OCI-LY7 (cell line): ENCODE measurements around the gene GABRG3. TPM values are rescaled to one million over a fixed set of nuclear protein-coding genes. Genes with fewer than 3 reads are reported as not detected.

Experiments
- BruUV-seq: library from RNA; stranded (reverse); fragments of 400-500 nt; replicated peaks from 2 replicates; lab custom pipeline; 2021; lab: Mats Ljungman, UMichigan
- CTCF ChIA-PET: fragments of 300-600 bp; sonication (Branson Sonifier 250); formaldehyde crosslinking; loops from one replicate; lab custom pipeline; 2022; ENCODE audit warnings: antibody characterized with exemption; ENCODE audit not compliant: unreplicated experiment; lab: Charles Lee
- POLR2A ChIA-PET: fragments of 300-600 bp; sonication (Branson Sonifier 250); formaldehyde crosslinking; loops from one replicate; lab custom pipeline; 2022; ENCODE audit warnings: antibody characterized with exemption; lab: Charles Lee
- DNase-seq: peaks from one replicate; pipeline ENCODE4 v3.0.0-alpha.2; 2015; ENCODE audit warnings: low spot score
- H2AFZ ChIP-seq: fragments of 200-600 bp; sonication (generic), shearing (Covaris generic); 2 replicates; pipeline ENCODE4 v1.6.1; 2014; ENCODE audit warnings: mild to moderate bottlenecking, antibody characterized with exemption, low read length, moderate library complexity
- H3K27ac ChIP-seq: fragments of 200-600 bp; sonication (generic); 2 replicates; pipeline ENCODE4 v1.5.1; 2014; ENCODE audit warnings: mixed run types, low read depth, mild to moderate bottlenecking, moderate library complexity, low read length, inconsistent platforms; ENCODE audit not compliant: poor library complexity, severe bottlenecking
- H3K36me3 ChIP-seq: fragments of 200-600 bp; sonication (generic); 2 replicates; pipeline ENCODE4 v1.6.1; 2014; ENCODE audit warnings: mild to moderate bottlenecking, antibody characterized with exemption, low read length, moderate library complexity, mixed read lengths; ENCODE audit not compliant: insufficient read depth
- H3K4me1 ChIP-seq: fragments of 200-600 bp; sonication (generic); 2 replicates; pipeline ENCODE4 v1.5.1; 2014; ENCODE audit warnings: mild to moderate bottlenecking, low read length; ENCODE audit not compliant: insufficient read depth, poor library complexity, severe bottlenecking
- H3K4me2 ChIP-seq: fragments of 200-600 bp; sonication (generic); 2 replicates; pipeline ENCODE4 v1.6.1; 2014; ENCODE audit warnings: mild to moderate bottlenecking, low read length
- H3K4me3 ChIP-seq: fragments of 200-600 bp; sonication (generic); 2 replicates; pipeline ENCODE4 v1.5.1; 2014; ENCODE audit warnings: mild to moderate bottlenecking, low read depth, low read length; ENCODE audit not compliant: poor library complexity, severe bottlenecking
- H3K79me2 ChIP-seq: fragments of 200-600 bp; sonication (generic); 2 replicates; pipeline ENCODE4 v1.6.1; 2016; ENCODE audit warnings: low read depth, mild to moderate bottlenecking, low read length, moderate library complexity, mixed read lengths; ENCODE audit not compliant: insufficient read depth
- H3K9me2 ChIP-seq: fragments of 200-600 bp; sonication (generic); 2 replicates; pipeline ENCODE4 v1.6.1; 2016; ENCODE audit warnings: mild to moderate bottlenecking, low read length, mixed read lengths; ENCODE audit not compliant: insufficient read depth
- H3K9me3 ChIP-seq: fragments of 200-600 bp; sonication (generic); 2 replicates; pipeline ENCODE4 v1.6.1; 2014; ENCODE audit warnings: mild to moderate bottlenecking, mixed run types, low read length, mixed read lengths
- H4K20me1 ChIP-seq: fragments of 200-600 bp; sonication (generic); 2 replicates; pipeline ENCODE4 v1.6.1; 2014; ENCODE audit warnings: mild to moderate bottlenecking, antibody characterized with exemption, low read length, moderate library complexity, mixed read lengths; ENCODE audit not compliant: insufficient read depth
- CTCF ChIP-seq: fragments of 200-600 bp; sonication (generic); conservative IDR thresholded peaks from 2 replicates; pipeline ENCODE4 v1.5.1; 2014; ENCODE audit warnings: mild to moderate bottlenecking, antibody characterized with exemption, low read length, moderate library complexity, mixed read lengths
- EZH2phosphoT487 ChIP-seq: fragments of 200-600 bp; sonication (generic); IDR thresholded peaks from 2 replicates; pipeline ENCODE4 v1.6.1; 2018; ENCODE audit warnings: low read depth, borderline replicate concordance, mild to moderate bottlenecking, mixed run types, antibody characterized with exemption, low read length, moderate library complexity, mixed read lengths
- intact Hi-C: fragments of 100-400 bp; cut with micrococcal nuclease; formaldehyde crosslinking; loops from one replicate; pipeline ENCODE4 v1.10.0; 2022; ENCODE audit not compliant: unreplicated experiment
- total RNA-seq, 2 experiments: library from RNA; depleted of rRNA in 1 of 2; stranded (reverse); fragments of >200 nt in 1 of 2; shearing (Covaris generic) in 1 of 2; gene quantifications; 2 replicates each; pipeline ENCODE4 v1.2.3, GENCODE V29; 2014 to 2022

The GABRG3 gene
- total RNA-seq, 2 experiments from 2014 or later, result not detected

DNA sequence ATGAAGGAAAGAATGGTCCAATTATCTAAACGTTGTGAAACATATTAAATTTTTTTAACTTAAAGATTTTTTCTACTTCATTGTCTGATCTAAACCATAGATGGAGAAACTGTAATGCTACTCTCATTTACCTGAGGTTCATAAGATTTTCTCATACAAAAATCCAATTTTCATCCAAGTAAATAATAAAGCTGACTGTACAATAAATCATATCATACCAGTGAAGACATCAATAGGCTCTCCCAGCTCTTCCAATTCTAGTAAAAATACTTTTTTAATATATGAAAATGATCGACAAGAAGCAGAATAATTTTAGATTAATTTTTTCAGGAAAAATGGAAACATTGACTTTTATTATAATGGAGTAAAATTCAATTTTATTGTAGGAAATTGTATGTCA is 260.8 kb downstream of the GABRG3 start:
- no peak overlapping the region for H3K4me2 ChIP-seq
- H3K36me3 ChIP-seq, result no peaks in the 10 kb centered on the region
- H2AFZ ChIP-seq, result no peak overlapping the region
- H3K79me2 ChIP-seq, result no peaks in the 10 kb centered on the region
- no peak for DNase-seq
- H3K27ac ChIP-seq, result no peak overlapping the region
- no peak overlapping the region for H3K4me3 ChIP-seq
- no peaks in the 10 kb centered on the region for H3K9me2 ChIP-seq
- no TSS peak for BruUV-seq
- H3K4me1 ChIP-seq, result no peaks in the 10 kb centered on the region
- TF ChIP-seq CTCF (no peak), EZH2phosphoT487 (no peak)
- CTCF ChIA-PET, result no interaction called here
- POLR2A ChIA-PET, result interaction anchor here (0.9 kb wide), 1 partner anchor 349 kb away, joined by 3 read pairs; no protein-coding TSS in a partner anchor
- intact Hi-C loops, result no loop called here
- H4K20me1 ChIP-seq, result no peaks in the 10 kb centered on the region
- no peaks in the 10 kb centered on the region for H3K9me3 ChIP-seq

DNA sequence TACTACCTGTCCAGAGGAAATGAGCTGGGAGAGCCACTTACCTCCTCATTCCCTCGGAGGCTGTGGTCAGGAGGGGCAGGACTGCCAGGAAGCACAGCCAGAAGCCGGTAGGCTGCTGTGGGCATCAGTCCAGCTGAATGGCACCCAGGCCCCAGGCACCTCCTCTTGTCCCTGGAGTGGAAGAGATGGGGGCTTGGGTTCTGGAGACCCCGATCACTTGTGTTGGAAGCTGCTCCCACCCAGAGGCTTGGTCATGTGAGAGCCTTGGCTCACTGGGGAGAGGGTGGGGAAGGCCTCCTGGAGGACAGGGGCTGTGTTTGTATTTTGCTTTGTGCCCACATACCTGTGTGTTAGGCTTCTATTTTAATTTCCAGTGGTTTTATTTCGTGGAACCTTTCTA is 261.9 kb downstream of the GABRG3 start:
- no peak overlapping the region for H3K27ac ChIP-seq
- TF ChIP-seq CTCF, result no peak
- TF ChIP-seq EZH2phosphoT487, result no peak
- H3K4me3 ChIP-seq, result no peak overlapping the region
- H4K20me1 ChIP-seq, result no peaks in the 10 kb centered on the region
- POLR2A ChIA-PET, result no interaction called here
- H3K9me3 ChIP-seq, result no peaks in the 10 kb centered on the region
- BruUV-seq, result no TSS peak
- no peaks in the 10 kb centered on the region for H3K4me1 ChIP-seq
- no peaks in the 10 kb centered on the region for H3K79me2 ChIP-seq
- no peak overlapping the region for H2AFZ ChIP-seq
- intact Hi-C loops, result no loop called here
- no peak overlapping the region for H3K4me2 ChIP-seq
- CTCF ChIA-PET, result no interaction called here
- no peaks in the 10 kb centered on the region for H3K9me2 ChIP-seq
- DNase-seq, result no peak
- H3K36me3 ChIP-seq, result no peaks in the 10 kb centered on the region

GRCh38 chr15:27234593-27234992 is 263.6 kb downstream of the GABRG3 start:
- TF ChIP-seq CTCF, result no peak
- TF ChIP-seq EZH2phosphoT487, result no peak
- intact Hi-C loops, result no loop called here
- CTCF ChIA-PET, result interaction anchor here (0.9 kb wide), 1 partner anchor 10 kb away, joined by 3 read pairs; no protein-coding TSS in a partner anchor
- Histone ChIP-seq H3K4me2 (no peak overlapping the region), H3K9me3 (no peaks in the 10 kb centered on the region), H3K27ac (no peak overlapping the region), H3K4me3 (no peak overlapping the region), H3K79me2 (no peaks in the 10 kb centered on the region), H2AFZ (no peak overlapping the region), H3K9me2 (no peaks in the 10 kb centered on the region), H3K4me1 (no peaks in the 10 kb centered on the region), H4K20me1 (no peaks in the 10 kb centered on the region), H3K36me3 (no peaks in the 10 kb centered on the region)
- BruUV-seq, result no TSS peak
- DNase-seq, result no peak
- POLR2A ChIA-PET, result no interaction called here
